Aorta (tissue), 5 donors: ENCODE data around the gene LRRC15. TPM values are rescaled to one million over a fixed set of nuclear protein-coding genes. Genes with fewer than 3 reads are reported as not detected.

ENCODE experiments used
- ATAC-seq: fragments of 200-7000 bp; cut with Tn5 transposase; one replicate; pipeline ENCODE4 v1.9.1; 2022; ENCODE audit warnings: moderate library complexity; ENCODE audit not compliant: low FRiP score
- DNase-seq, 2 donors: peaks; one replicate each; pipeline ENCODE4 v3.0.0-alpha.2; 2020
- H3K27ac ChIP-seq, 2 donors: one replicate each; pipeline ENCODE4 v1.5.1; 2013; ENCODE audit warnings: low read length in 2 of 2, mild to moderate bottlenecking in 2 of 2, moderate library complexity in 2 of 2, control low read depth in 1 of 2, inconsistent platforms in 1 of 2, low read depth in 1 of 2
- H3K27me3 ChIP-seq, 2 donors: one replicate each; pipeline ENCODE4 v1.6.1; 2013; ENCODE audit warnings: control low read depth in 1 of 2, low read length in 1 of 2, mild to moderate bottlenecking in 1 of 2, moderate library complexity in 1 of 2; ENCODE audit not compliant: insufficient read depth in 2 of 2, control insufficient read depth in 1 of 2
- H3K36me3 ChIP-seq, 2 donors: one replicate each; pipeline ENCODE4 v1.6.1; 2013; ENCODE audit warnings: control low read depth in 1 of 2, low read length in 1 of 2, mild to moderate bottlenecking in 1 of 2; ENCODE audit not compliant: insufficient read depth in 2 of 2, control insufficient read depth in 1 of 2
- H3K4me1 ChIP-seq, 2 donors: one replicate each; pipeline ENCODE4 v1.6.1; 2013; ENCODE audit warnings: low read length in 2 of 2, control low read depth in 1 of 2, mild to moderate bottlenecking in 1 of 2, moderate library complexity in 1 of 2; ENCODE audit not compliant: insufficient read depth in 2 of 2, control insufficient read depth in 1 of 2
- H3K4me3 ChIP-seq, 2 donors: one replicate each; pipeline ENCODE4 v1.5.1; 2013; ENCODE audit warnings: low read length in 2 of 2, control low read depth in 1 of 2, mild to moderate bottlenecking in 1 of 2
- H3K9me3 ChIP-seq: one replicate; pipeline ENCODE4 v1.6.1; 2013; ENCODE audit warnings: mild to moderate bottlenecking, low read length; ENCODE audit not compliant: control insufficient read depth
- WGBS, 2 donors: extraction: QIAGEN DNeasy Blood & Tissue Kit; methylation state at CpG; one replicate each; pipeline ENCODE4 v1.1.7; 2013; 5-methylcytosine and 5-hydroxymethylcytosine counted together
- intact Hi-C, 2 donors: fragments of 100-400 bp; cut with DNase I; formaldehyde crosslinking; loops; one replicate each; pipeline versions ENCODE4 v1.14.2 to v1.15.0; 2022
- polyA plus RNA-seq, 2 donors: library from polyadenylated mRNA; stranded (reverse); fragments of 200-250 nt; gene quantifications; one replicate each; pipeline ENCODE4 v1.2.3, GENCODE V29; 2013
- total RNA-seq, 2 donors: library from RNA; stranded (reverse); fragmentation: NEBNext Ultra II Directional; extraction: Animal tissue kit (Norgen Biotek cat#: 25700); gene quantifications; one replicate each; pipeline ENCODE4 v1.2.1, GENCODE V29; 2021
- donor health status: healthy with polysubstance abuse.
- donor health status: Bipolar disorder and iron deficiency.
- donor health status: DM: no; HTN: no; CAD: no.
- donor health status: DM: no; HTN: no; CAD: no.
- donor health status: DM: yes; HTN: yes; CAD: no.

LRRC15 gene
- total and polyA plus RNA-seq, 4 donors, result 0.06 to 0.54 TPM; not detected in 2

GRCh38 chr3:194339356-194339755 is 30.2 kb downstream of the LRRC15 start:
- H3K9me3 ChIP-seq, result no peaks in the 10 kb centered on the region
- no peaks in the 10 kb centered on the region for H3K4me1 ChIP-seq
- no peaks in the 10 kb centered on the region for H3K27me3 ChIP-seq
- WGBS, 2 donors, result 84 to 88% methylated on average over 9 of the region's 9 CpGs
- H3K27ac ChIP-seq, result no peak overlapping the region
- H3K36me3 ChIP-seq, result no peaks in the 10 kb centered on the region
- no peak for ATAC-seq
- DNase-seq, result no peak
- no peak overlapping the region for H3K4me3 ChIP-seq
- intact Hi-C loops, result no loop called here

DNA sequence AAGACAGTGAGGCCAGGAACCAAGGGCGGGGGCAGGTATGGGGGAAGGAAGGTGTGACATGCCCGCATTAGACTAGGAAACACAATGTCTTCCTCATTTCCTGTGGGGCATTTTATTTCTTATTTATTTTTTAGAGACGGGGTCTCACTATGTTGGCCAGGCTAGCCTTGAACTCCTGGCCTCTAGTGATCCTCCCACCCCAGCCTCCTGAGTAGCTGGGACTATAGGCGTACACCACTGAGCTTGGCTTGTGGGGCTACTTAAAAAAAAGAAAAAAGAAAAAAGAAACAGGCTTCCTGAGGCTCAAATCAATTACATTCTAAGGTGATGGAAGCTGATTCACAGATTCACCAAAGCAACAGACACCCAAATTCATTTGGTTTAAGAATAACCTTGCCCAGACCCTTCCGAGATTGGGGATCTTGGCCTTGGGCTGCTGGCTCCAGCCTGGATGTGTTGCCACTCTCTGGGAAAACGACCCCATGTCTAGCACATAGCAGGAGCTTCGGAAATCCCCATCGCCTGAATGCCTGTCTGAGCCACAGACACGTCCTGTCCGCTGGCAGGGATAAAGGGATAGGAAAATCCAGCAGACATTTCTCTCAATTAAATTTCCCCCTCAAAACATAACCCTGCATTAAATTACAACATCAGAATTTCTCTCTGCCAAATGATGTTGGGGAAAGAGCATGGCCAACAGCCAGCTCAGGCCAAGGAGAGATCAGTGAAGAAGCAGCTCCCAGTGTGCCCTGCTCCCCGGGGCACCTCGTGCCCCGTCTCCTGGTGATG is 31.4 kb downstream of the LRRC15 start:
- H3K4me1 ChIP-seq, result no peaks in the 10 kb centered on the region
- WGBS, 2 donors, result 88 to 92% methylated on average over 13 of the region's 13 CpGs
- H3K9me3 ChIP-seq, result no peaks in the 10 kb centered on the region
- H3K4me3 ChIP-seq, result no peak overlapping the region
- no peaks in the 10 kb centered on the region for H3K36me3 ChIP-seq
- intact Hi-C loops, result no loop called here
- no peak overlapping the region for H3K27ac ChIP-seq
- no peak for DNase-seq
- no peak for ATAC-seq
- no peaks in the 10 kb centered on the region for H3K27me3 ChIP-seq

- Histone ChIP-seq H3K36me3 (no peaks in the 10 kb centered on the region), H3K4me1 (no peaks in the 10 kb centered on the region), H3K4me3 (no peak overlapping the region), H3K27ac (no peak overlapping the region), H3K9me3 (no peaks in the 10 kb centered on the region), H3K27me3 (no peaks in the 10 kb centered on the region)
- WGBS, 2 donors, result 89 to 90% methylated on average over 17 of the region's 17 CpGs
- ATAC-seq (no peak), DNase-seq (no peak)
- intact Hi-C loops, result no loop called here
Measured at GRCh38 chr3:194336601-194337355, 32.8 kb downstream of the LRRC15 start.

GRCh38 chr3:194333981-194334320 is 35.6 kb downstream of the LRRC15 start:
- Histone ChIP-seq H3K27me3 (no peaks in the 10 kb centered on the region), H3K36me3 (no peaks in the 10 kb centered on the region), H3K4me1 (no peaks in the 10 kb centered on the region), H3K9me3 (no peaks in the 10 kb centered on the region), H3K27ac (no peak overlapping the region), H3K4me3 (no peak overlapping the region)
- 31% methylated on average over 15 of the region's 15 CpGs for WGBS, 2 donors
- ATAC-seq (no peak), DNase-seq (no peak)
- intact Hi-C loops, result loop anchor here in 1 of 2 donors (2.0 kb wide), 1 partner anchor 71 kb away; no protein-coding TSS in a partner anchor

DNA sequence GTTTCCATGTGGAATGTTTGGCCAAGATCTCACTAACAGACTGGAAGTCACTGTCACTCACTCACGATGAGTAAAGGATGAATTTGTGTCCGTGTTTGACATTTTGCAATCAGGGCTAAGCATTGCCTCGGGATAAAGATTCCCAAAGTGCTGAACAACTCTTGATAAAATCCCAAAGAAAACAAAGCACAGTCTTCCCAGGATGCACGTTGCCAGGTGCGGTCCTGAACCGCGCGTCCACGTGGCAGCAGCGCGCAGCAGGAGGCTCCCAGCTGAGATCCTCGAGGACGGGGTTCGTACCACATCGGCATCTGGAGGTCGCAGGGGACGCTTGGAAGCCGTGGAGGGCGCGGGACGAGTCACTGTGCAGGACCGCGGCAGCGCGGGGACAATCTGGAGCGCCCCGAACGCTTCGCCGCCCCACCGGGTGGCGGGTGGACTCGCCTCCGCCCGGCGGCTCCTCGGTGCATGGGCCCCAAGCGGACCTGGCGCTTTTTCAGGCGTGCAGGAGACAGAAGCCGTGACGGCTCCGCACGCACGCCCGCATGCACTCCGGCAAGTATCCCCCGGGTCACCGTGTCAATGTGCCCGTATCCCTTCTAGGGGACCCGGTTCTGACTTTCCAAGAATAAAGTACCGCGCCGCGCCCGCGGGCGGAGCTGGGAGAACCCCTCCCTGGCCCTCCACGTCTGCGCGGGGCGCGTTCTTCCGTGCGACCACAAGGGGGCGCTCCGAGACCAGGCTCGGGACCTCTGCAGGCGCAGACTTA is 36.1 kb downstream of the LRRC15 start:
- ATAC-seq (peak; percentile 95), DNase-seq (peak; percentile 91 to 97)
- no peaks in the 10 kb centered on the region for H3K4me1 ChIP-seq
- WGBS, 2 donors, result 3% methylated on average over 61 to 69 of the region's 69 CpGs
- intact Hi-C loops, result loop anchor here in 1 of 2 donors (2.0 kb wide), 1 partner anchor 71 kb away; no protein-coding TSS in a partner anchor
- H3K36me3 ChIP-seq, result no peaks in the 10 kb centered on the region
- H3K4me3 ChIP-seq, result no peak overlapping the region
- H3K27ac ChIP-seq, result no peak overlapping the region
- no peaks in the 10 kb centered on the region for H3K9me3 ChIP-seq
- H3K27me3 ChIP-seq, result no peaks in the 10 kb centered on the region

- H3K9me3 ChIP-seq, result no peaks in the 10 kb centered on the region
- H3K36me3 ChIP-seq, result no peaks in the 10 kb centered on the region
- intact Hi-C loops, result loop anchor here in 1 of 2 donors (2.0 kb wide), 1 partner anchor 72 kb away; no protein-coding TSS in a partner anchor
- ATAC-seq (no peak), DNase-seq (no peak)
- no peaks in the 10 kb centered on the region for H3K4me1 ChIP-seq
- H3K4me3 ChIP-seq, result no peak overlapping the region
- H3K27ac ChIP-seq, result no peak overlapping the region
- WGBS, 2 donors, result 94% methylated on average over 7 of the region's 7 CpGs
- no peaks in the 10 kb centered on the region for H3K27me3 ChIP-seq
Measured at GRCh38 chr3:194332858-194333211, 36.7 kb downstream of the LRRC15 start.

- no peaks in the 10 kb centered on the region for H3K4me1 ChIP-seq
- H3K4me3 ChIP-seq, result no peak overlapping the region
- no peaks in the 10 kb centered on the region for H3K36me3 ChIP-seq
- WGBS, 2 donors, result 49 to 64% methylated on average over 4 of the region's 4 CpGs
- DNase-seq (peak in 1 of 2 donors; percentile 72), ATAC-seq (no peak)
- no peaks in the 10 kb centered on the region for H3K27me3 ChIP-seq
- intact Hi-C loops, result no loop called here
- H3K27ac ChIP-seq, result no peak overlapping the region
- no peaks in the 10 kb centered on the region for H3K9me3 ChIP-seq
Measured at GRCh38 chr3:194330579-194330978, 39.0 kb downstream of the LRRC15 start.

DNA sequence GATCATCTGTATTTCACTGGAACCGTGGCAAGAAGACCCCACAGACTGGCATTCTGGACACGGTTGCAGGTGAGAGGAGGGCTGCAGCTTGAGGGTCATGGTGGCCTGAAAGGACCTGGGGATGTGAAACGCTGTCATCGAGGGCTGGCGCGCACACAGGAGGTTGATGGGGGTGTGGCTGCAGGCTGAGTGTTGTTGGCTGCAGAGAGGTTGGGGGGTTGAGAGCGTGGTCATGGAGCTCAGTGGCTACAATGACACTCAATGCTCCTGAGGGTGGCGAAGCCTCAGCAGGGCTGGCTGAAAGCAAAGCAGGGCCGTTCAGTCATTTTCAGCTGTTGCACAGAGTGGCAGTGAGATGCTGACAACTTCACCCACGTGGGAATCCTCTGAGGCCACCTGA is 39.4 kb downstream of the LRRC15 start:
- DNase-seq, result peak in 1 of 2 donors; percentile 38
- intact Hi-C loops, result no loop called here
- H3K36me3 ChIP-seq, result no peaks in the 10 kb centered on the region
- H3K27ac ChIP-seq, result no peak overlapping the region
- no peaks in the 10 kb centered on the region for H3K27me3 ChIP-seq
- H3K4me3 ChIP-seq, result no peak overlapping the region
- WGBS, 2 donors, result 86 to 87% methylated on average over 10 of the region's 10 CpGs
- no peaks in the 10 kb centered on the region for H3K4me1 ChIP-seq
- ATAC-seq, result no peak
- H3K9me3 ChIP-seq, result no peaks in the 10 kb centered on the region
